GM19099 (cell line): ENCODE results near the gene UEVLD.

Experiments used
- POLR2A ChIP-seq: IDR thresholded peaks from 3 replicates; pipeline ENCODE4 v1.6.1; 2011; ENCODE audit warnings: low read depth; ENCODE audit not compliant: insufficient read length; ENCODE audit errors: extremely low read depth

UEVLD gene

DNA sequence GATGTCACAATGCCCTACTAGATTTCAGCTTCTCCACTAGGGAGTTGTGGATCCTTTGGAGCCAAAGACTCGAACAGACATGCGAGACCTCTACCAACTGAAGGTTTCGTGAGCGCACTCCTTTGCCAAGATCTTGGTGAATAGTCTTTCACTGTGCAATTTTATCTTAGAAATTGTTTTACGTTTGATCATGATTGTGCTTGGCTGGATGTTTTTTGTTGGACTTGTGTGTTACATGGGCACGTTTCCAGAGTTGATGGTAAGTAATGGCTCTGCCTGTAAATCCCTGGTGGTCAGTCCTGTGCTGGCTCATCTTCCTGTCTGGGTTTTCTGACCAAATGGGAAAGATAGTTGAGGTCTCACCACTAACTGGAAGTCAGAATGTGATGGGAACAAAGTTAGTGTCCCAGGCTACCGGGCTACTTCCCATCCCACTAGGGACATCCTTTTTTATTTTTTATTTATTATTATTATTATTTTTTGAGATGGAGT lies 11.3 kb upstream of the UEVLD start, which contains the start of gene MISFA:
Gene MISFA, plus strand, starts transcription at position 51 of the 492 bp plus-strand sequence. Its CDS starts 140 bp downstream, at position 191.
- no peak for TF ChIP-seq POLR2A

DNA sequence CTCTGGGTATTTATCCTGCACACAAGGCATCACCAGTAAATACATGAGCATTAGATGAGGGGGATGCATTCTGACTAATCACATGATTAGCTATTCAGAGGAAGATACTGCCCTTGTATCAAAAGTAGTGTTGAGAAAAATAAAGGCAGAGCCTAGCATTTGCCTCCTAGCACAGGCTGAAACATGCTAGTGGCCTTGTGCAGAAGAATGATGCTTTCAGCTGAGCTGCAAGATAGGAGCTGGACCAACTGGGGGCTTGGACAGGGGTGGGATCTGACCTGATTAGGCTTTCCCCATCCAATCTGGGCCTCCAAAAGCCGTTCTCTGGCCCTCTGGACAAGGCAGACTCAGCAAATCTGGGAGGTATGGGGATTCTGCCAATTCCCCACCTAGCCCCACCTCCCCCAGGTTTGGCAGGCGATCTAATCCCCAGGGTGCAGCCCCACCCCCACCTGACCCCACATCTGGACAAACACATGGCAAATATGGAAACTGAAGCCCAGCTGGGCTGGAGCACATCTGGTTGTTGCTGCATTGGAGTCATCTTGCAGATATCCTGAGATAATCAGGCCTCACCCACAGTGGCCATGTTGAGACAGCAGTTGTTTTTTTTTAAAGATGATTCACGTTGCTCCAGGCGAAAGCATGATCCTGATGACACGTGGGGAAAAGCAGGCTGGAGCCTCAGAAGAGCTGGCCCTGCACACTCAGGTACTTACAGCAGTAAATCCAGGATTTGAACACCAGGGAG lies 6.6 kb upstream of the UEVLD start:
- TF ChIP-seq POLR2A: no peak

DNA sequence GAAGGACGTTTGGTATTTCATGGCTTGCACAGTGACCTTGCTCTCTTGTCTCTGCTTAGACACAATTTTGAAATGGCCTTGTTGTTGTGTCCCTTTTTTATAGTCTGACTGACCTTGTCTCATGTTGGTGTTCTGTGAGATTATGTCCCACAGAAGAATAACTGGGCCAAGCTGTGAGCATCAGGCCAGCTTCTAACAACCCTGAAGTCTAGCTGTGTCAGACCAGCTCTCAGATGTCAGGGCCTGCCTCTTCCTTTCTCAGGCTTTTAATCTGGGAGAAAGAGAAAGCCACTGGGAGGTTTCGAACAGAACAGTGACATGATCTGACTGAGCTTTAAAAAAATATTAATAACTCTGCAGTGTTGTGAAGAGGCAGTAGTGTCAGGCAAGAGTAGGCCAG lies 2.0 kb upstream of the UEVLD start:
- no peak for TF ChIP-seq POLR2A

DNA sequence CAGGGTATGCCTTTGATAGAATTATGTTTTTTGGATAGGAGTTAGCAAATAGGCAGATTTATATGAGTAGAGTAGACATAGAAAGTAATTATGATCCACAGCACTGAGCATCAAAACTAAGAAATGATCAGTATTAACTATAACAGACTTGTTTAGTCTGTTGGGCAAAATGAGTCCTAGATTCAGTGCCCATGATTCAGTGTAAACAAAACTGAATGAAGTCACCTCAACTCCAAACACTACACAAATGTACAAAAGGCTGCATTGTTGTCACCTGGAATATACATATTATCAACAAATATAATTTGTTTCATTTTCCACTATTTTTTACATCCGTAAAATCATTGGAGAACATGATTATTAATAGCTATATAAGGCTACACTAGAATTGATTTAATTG lies 6.7 kb downstream of the UEVLD start:
- no peak for TF ChIP-seq POLR2A

DNA sequence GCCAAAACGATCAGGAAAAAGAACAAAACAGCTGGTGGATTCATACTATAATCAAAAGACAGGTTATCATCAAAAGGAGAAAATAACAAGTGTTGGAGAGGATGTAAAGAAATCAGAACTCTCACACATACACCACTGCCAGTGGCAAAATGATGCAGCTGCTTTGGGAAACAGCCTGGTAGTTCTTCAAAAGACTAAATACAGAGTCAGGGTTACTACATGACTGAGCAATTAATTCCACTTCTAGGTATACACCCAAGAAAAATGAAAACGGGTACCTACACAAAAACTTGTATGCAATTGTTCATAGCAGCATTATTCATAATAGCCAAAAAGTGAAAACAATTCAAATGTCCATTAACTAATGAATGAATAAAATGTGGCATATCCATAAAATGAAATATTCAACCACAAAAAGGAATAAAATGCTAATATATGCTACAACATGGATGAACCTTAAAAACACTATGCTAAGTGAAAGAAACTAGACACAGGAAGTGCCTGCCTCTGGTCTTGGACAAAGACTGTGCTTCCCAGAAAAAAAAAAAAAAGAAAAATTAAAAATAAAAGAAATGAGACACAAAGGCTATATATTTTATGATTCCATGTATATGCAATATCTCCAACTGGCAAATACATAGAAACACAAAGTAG lies 8.3 kb downstream of the UEVLD start:
- no peak for TF ChIP-seq POLR2A

DNA sequence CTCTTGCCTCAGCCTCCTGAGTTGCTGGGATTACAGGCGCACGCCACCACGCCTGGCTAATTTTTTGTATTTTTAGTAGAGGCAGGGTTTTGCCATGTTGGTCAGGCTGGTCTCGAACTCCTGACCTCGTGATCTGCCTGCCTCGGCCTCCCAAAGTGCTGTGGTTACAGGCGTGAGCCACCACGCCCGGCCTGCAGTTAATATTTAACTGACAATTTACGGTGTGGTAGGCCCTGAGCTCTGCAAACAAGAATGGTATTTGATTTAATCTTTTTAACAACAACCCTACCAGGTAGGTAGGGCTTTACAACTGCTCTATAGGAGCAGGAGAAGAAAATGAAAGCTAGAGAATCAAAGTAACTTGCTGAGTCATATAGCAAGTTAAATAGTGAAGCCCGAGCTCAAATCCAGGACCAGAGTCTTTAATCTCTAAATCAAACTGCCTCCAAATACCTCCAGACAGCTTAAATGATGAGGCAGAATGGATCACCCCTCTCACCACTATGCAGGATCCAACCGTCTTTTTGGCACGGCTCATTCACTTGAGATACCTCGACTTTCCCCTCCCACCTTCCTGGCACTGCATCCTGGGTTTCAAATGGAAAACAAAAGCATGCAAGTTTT lies 9.4 kb downstream of the UEVLD start:
- TF ChIP-seq POLR2A: no peak

DNA sequence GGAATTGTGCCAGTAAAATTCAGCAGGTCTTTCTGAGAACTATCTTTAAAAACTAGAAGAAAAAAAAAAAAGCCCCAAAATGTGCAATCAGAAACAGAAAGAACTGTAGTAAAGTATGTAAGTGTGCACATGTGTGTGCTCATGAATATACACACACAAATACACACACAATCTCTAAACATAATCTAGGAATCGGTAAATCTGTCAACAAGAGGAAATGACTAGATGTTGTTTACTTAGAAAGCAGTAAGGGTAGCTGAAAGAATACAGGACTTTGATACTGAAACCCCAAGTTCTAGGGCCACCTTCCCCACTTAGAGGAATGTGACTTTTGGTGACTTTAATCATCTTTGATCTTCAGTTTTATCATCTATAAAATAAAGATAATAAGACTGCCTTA lies 13.2 kb downstream of the UEVLD start:
- TF ChIP-seq POLR2A: no peak

DNA sequence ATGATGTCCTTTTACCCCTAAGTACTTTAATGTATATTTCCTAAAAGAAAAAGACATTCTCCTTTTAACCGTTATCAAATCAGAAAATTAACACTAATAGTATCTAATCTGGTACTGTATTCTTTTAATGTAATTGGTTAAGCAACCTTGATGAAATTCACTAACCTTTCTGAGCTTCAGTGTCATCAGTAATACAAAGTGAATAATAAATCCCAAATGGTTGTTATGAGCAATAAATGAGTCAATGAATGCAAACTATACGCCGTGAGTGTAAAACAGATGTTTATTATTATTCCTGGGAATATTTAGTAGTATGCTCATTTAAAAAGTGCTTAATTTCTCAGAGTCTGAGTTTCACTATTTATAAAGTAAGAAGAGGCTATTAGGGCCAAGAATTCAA lies 21.5 kb downstream of the UEVLD start:
- no peak for TF ChIP-seq POLR2A

DNA sequence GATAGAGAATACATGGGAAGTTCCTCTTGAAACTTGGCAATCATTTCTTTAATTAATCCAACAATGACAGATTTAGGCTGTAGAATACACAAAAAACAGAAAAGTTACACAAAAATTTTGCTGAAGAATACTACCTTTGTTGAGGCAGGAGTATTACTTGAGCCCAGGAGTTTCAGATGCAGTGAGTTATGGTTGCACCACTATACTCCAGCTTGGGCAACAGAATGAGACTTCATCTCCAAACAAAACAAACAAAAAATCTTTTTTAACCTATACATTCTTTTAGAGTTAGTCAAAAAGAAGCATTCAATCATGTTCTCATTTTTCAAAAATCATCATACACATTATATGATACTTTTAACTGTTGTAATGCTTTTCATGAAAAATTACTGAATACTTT lies 22.1 kb downstream of the UEVLD start:
- no peak for TF ChIP-seq POLR2A

DNA sequence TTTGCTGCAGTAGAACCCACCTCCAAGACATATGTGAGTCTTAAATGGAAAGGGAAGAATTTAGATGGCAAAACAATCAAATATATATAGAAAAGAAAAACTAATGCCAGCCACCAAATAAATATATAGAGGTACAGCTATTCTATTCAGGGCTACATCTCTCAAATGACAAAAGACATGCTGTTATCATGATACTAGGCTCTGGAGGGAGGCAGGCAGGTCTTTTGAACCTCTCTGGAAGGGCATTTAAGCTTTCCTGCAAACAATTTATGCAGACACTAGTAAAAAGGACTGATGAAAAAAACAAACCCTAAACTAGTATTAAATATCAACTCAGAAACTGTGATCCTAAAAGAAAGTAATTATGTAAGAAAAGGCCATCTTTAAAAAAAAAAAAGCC lies 24.4 kb downstream of the UEVLD start:
- no peak for TF ChIP-seq POLR2A

DNA sequence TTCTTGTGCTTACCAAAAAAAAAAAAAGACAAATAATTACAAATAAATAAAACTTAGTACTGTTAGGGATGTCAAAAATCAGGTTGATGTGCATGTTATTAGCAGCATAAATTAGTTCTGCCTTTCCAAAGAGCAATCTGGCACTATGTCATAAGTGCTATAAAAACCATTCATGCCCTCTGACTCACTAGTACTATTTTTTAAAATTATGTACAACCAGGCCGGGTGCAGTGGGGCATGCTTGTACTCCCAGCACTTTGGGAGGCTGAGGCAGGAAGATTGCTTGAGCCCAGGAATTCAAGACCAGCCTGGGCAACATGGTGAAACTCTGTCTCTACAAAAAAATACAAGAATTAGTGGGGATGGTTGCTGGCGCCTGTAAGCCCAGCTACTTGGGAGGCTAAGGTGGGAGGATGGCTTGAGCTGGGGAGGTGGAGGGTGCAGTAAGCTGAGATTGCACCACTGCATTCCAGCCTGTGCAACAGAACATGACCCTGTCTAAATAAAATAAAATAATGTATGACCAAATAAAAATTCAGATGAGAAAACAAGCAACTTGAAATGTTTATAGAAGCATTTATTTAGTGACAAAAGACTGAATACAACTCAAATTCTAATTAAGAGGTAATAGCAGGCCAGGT lies 25.3 kb downstream of the UEVLD start:
- no peak for TF ChIP-seq POLR2A

DNA sequence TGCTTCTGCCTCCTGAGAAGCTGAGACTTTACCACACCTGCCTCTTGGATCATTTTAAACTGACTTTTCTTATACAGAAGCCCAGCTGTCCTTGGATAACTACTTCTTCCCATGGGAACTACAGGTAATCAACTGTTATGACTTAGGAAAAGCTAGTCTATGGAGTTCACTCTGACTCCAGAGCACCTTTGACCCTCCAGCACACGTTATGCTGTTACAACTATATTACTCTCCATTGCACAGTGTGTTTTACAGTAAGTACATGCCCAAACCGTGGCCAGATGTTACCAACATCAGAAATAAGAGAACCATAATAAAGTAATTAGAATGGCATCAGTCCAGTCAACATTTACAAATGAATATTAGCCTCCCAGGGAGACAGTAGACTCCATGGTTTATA lies 40.5 kb downstream of the UEVLD start:
- TF ChIP-seq POLR2A: no peak

DNA sequence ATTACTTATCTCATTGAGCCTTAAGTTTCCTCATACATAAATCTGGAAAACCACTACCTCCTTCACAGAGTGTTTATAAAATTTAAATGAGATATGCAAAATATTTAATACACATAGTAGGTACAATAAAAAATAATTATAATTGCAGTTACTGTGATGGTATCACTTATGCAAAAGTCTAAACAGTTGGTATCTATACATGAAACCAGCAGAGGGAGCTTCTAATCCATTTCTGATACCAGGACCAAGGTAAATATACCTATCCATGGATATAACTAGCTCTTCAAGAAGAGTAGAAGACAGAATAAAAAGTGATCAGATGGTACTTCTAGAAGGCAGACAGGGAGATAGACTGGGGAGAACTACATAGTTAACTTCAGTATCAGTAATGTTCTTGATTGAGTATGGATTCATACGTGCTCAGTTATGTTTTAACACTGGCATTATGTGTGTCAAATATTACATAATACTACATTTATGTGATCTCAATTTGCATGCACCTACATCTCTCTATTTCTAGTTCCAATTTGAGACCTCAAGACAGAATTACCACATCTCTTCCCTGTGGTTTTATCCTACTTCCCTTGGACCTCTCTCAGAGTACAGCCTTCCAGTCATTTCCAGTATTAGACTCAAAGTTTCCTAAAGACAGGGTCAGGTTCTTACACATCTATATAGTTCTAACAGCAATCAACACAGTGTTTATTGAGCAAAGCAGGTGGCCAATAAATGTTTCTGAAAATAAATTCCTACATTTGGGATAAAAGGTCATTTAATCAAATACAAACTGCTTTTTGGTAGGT lies 48.1 kb downstream of the UEVLD start:
- no peak for TF ChIP-seq POLR2A

DNA sequence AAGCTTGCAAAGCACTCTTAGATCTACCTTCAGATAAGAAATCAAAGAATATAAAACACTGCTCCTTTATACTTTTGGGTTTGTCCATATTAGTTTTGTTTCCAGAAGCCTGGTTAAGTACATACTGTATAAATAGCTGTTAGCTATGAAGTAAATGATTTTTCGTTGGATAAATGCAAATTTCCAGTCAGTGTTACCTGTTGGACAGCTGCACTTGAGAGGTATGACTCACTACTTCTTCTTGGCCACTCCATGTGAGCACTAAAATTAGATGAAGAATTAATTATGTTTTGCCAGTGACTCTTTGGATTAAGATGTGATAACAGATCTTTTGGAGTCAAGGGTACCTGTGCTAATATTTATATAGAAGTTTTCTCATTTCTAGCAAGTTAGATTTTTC lies 52.3 kb downstream of the UEVLD start:
- no peak for TF ChIP-seq POLR2A

DNA sequence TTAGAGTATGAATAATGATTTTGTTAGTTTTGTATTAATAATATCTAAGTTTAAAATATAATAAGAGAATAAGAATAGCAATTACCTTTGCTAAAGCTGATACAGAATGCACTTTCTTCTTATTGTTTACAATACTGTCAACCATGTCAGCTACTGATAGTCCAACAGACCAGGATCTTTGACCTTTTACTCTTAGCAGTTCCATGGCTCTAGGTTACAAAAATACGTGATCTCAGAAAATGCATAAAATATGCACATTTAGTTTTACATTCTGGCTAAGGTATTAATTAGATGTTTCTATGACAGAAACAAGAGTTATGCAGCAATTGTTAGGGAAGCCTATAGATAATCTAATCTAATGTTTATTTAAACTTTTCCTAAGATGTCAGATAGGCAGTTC lies 54.3 kb downstream of the UEVLD start:
- TF ChIP-seq POLR2A: no peak
